ENCODE results near the gene CDC42BPA.

CDC42BPA gene

DNA sequence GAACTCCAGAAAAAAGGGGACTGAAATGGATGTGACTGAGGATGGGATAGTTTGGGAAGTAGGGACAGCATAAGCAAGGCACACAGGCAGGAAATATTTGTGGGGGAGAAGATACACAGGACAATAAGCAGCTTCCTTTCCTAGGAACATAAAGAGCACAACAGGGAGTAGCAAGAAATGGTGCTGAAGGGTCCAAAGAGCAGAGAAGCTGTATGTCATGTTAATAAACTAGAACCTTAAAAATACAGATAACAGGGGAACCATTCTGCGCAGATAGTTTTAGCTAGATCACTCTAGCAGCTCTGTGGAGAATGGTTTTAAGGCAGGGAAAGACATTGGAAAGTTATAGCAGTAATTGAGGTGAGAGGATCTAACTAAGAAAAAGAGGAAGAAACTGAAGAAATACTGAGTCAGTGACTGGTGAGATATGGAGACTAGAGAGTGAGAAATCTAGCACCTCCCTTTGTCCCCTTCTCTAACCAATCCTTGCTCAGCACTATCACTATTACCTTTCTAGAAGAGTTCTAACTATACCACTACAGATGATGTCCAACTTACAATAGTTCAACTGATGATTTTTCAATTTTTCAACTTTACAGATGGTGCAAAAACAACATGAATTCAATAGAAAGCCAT lies 95.0 kb downstream of the CDC42BPA start:
- POLR2A ChIA-PET = no interaction called here
- no peak for DNase-seq (ENCODE audit: extremely low spot score)
- TF ChIP-seq NFRKB (IDR thresholded peaks at IDR 0.05) = no peak
- CTCF ChIA-PET = interaction anchor here (0.7 kb wide), 1 partner anchor 11 kb away, joined by 5 read pairs; no protein-coding TSS in a partner anchor

- POLR2A ChIA-PET = no interaction called here
- CTCF ChIA-PET = interaction anchor here (0.7 kb wide), 1 partner anchor 15 kb away, joined by 3 read pairs; no protein-coding TSS in a partner anchor
- no peak for DNase-seq (ENCODE audit: extremely low spot score)
- no peak for TF ChIP-seq BHLHE40 (IDR thresholded peaks at IDR 0.05; ENCODE audit: borderline replicate concordance)
- TF ChIP-seq PKNOX1 (IDR thresholded peaks at IDR 0.05) = no peak
- no peak for TF ChIP-seq FOXA1 (IDR thresholded peaks at IDR 0.05)
- no peak for TF ChIP-seq ELF4 (IDR thresholded peaks at IDR 0.05)
- TF ChIP-seq CTBP1 (IDR thresholded peaks at IDR 0.05; ENCODE audit: borderline replicate concordance) = no peak
- TF ChIP-seq TARDBP (IDR thresholded peaks at IDR 0.05) = no peak
- no peak for TF ChIP-seq ARNT (IDR thresholded peaks at IDR 0.05)
- TF ChIP-seq NFRKB (IDR thresholded peaks at IDR 0.05) = no peak
- no peak for TF ChIP-seq FOXM1 (IDR thresholded peaks at IDR 0.05; ENCODE audit: borderline replicate concordance)
- no peak for TF ChIP-seq HDGF (IDR thresholded peaks at IDR 0.05; ENCODE audit: borderline replicate concordance)
Observed at GRCh38 chr1:227219715-227220292, 98.5 kb downstream of the CDC42BPA start.

DNA sequence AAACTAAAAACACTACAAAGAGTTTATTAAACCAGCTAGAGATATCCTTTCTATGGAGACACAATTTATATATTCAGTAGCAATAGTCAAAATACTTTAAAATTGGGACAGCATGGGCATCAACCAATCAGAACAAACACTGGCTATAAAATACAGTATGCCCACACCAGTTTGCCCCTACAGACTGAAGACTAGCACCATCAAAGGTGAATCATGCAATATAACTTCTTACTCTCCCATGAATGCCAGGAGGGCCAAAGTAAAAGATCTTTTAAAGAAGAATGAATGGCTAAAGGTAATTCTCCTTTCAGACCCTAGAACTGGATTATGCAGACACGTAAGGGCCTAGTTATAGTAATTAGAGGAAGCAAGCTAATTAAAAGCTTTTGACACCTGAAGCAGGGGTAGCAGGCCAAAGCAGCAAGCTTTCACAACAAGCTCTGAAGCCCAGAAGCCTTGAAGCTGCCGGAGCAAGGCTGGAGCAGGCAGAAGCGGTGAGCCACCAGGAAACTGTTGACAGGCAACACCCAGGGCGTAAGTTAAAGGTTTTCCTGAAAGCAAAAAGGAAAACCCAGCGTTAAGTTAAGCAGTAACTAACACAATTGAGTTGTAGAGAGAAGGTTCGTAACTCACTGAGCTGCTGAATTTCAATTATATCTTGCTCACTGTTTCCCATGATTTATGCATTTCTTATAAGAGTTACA lies 99.3 kb downstream of the CDC42BPA start:
- DNase-seq (ENCODE audit: extremely low spot score) = no peak
- POLR2A ChIA-PET = no interaction called here
- CTCF ChIA-PET = interaction anchor here (0.7 kb wide), 1 partner anchor 15 kb away, joined by 3 read pairs; no protein-coding TSS in a partner anchor
- no peak for TF ChIP-seq LEF1 (IDR thresholded peaks at IDR 0.05; ENCODE audit: borderline replicate concordance)

DNA sequence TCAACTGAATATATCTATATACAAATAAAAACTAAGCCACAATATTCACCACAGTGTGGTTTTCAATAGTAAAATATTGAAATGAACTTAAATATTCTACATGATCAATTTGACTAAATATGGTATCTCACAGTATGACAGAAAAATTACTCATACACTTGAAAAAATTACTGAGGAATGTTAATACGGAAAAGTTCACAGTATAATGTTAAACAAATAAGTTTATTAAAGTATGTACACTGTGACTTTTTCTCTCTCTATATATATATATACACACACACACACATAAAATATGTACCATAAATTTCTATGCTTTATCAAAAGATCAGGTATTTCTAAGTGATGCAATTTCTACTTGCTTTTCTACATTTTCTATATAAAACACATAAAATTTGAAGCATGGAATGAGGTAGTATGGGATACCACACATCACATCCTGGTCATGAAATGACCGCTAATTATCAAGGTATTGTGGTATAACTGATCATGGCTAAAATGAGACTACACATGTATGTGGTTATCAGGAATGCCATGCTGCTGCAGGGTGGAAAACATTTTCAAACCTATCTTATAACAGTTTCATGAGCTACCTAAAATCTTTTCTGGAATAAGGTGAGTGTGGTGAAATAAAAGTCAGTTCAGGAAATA lies 102.3 kb downstream of the CDC42BPA start:
- CTCF ChIA-PET = interaction anchor here (0.8 kb wide), 1 partner anchor 43 kb away, joined by 3 read pairs; no protein-coding TSS in a partner anchor
- DNase-seq (ENCODE audit: extremely low spot score) = no peak
- TF ChIP-seq ELF4 (IDR thresholded peaks at IDR 0.05) (no peak), FOXA1 (IDR thresholded peaks at IDR 0.05) (no peak), TARDBP (IDR thresholded peaks at IDR 0.05) (no peak), SUZ12 (IDR thresholded peaks at IDR 0.05) (no peak), LEF1 (IDR thresholded peaks at IDR 0.05; ENCODE audit: borderline replicate concordance) (no peak), PKNOX1 (IDR thresholded peaks at IDR 0.05) (no peak), ZNF384 (IDR thresholded peaks at IDR 0.05) (no peak), SP1 (IDR thresholded peaks at IDR 0.05) (no peak), NFRKB (IDR thresholded peaks at IDR 0.05) (no peak), FOXM1 (IDR thresholded peaks at IDR 0.05; ENCODE audit: borderline replicate concordance) (no peak), BHLHE40 (IDR thresholded peaks at IDR 0.05; ENCODE audit: borderline replicate concordance) (no peak), HDGF (IDR thresholded peaks at IDR 0.05; ENCODE audit: borderline replicate concordance) (no peak), ARNT (IDR thresholded peaks at IDR 0.05) (no peak), CTBP1 (IDR thresholded peaks at IDR 0.05; ENCODE audit: borderline replicate concordance) (no peak)
- POLR2A ChIA-PET = no interaction called here

- POLR2A ChIA-PET = no interaction called here
- TF ChIP-seq HDGF (IDR thresholded peaks at IDR 0.05; ENCODE audit: borderline replicate concordance) (no peak), ZNF384 (IDR thresholded peaks at IDR 0.05) (no peak), L3MBTL2 (conservative IDR thresholded peaks at IDR 0.05) (no peak; the same call in 1 of the 2 replicates), SP1 (IDR thresholded peaks at IDR 0.05) (no peak), FOXK2 (IDR thresholded peaks at IDR 0.05) (no peak), ELF4 (IDR thresholded peaks at IDR 0.05) (no peak), SUZ12 (IDR thresholded peaks at IDR 0.05) (no peak), FOXM1 (IDR thresholded peaks at IDR 0.05; ENCODE audit: borderline replicate concordance) (no peak), ARNT (IDR thresholded peaks at IDR 0.05) (no peak), TARDBP (IDR thresholded peaks at IDR 0.05) (no peak), BHLHE40 (IDR thresholded peaks at IDR 0.05; ENCODE audit: borderline replicate concordance) (no peak), CTBP1 (IDR thresholded peaks at IDR 0.05; ENCODE audit: borderline replicate concordance) (no peak), NFRKB (IDR thresholded peaks at IDR 0.05) (no peak)
- CTCF ChIA-PET = no interaction called here
- DNase-seq (ENCODE audit: extremely low spot score) = no peak
Observed at GRCh38 chr1:227214207-227214606, 104.1 kb downstream of the CDC42BPA start.

DNA sequence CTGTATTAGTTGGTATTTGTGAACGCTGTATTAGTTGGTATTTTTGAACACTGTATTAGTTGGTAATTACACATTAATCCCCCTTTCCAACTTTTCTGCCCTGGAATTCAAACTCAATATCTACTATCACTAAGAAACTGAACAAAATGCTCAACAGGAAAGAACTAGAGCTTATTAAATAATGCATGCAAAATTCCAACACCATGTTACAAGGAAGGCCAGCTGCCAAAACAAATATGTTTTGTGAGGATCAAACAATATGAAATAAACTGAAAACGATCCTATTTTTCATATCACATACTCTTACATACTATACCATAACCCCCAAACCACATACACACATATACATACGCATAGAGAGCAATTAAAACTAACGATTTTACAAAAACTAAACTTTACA lies 104.9 kb downstream of the CDC42BPA start:
- ChIA-PET POLR2A (no interaction called here), CTCF (no interaction called here)
- DNase-seq (ENCODE audit: extremely low spot score) = no peak
- TF ChIP-seq L3MBTL2 (conservative IDR thresholded peaks at IDR 0.05) = no peak
- no peak for TF ChIP-seq ARNT (IDR thresholded peaks at IDR 0.05)
- TF ChIP-seq PKNOX1 (IDR thresholded peaks at IDR 0.05) = no peak
- TF ChIP-seq HDGF (IDR thresholded peaks at IDR 0.05; ENCODE audit: borderline replicate concordance) = no peak
